ENCODE results near the gene POLN. TPM values are rescaled to one million over a fixed set of nuclear protein-coding genes. Genes with fewer than 3 reads are reported as not detected.

The POLN gene
- total RNA-seq, 1 donor from 2014 or later: 0.21 TPM

- H3K27me3 ChIP-seq: no peaks in the 10 kb centered on the region
- no peak overlapping the region for H3K4me3 ChIP-seq
- intact Hi-C loops (cut with DNase I): no loop called here
- H3K27ac ChIP-seq: no peak overlapping the region
- no peaks in the 10 kb centered on the region for H3K4me1 ChIP-seq
- TF ChIP-seq, protein P1, sequence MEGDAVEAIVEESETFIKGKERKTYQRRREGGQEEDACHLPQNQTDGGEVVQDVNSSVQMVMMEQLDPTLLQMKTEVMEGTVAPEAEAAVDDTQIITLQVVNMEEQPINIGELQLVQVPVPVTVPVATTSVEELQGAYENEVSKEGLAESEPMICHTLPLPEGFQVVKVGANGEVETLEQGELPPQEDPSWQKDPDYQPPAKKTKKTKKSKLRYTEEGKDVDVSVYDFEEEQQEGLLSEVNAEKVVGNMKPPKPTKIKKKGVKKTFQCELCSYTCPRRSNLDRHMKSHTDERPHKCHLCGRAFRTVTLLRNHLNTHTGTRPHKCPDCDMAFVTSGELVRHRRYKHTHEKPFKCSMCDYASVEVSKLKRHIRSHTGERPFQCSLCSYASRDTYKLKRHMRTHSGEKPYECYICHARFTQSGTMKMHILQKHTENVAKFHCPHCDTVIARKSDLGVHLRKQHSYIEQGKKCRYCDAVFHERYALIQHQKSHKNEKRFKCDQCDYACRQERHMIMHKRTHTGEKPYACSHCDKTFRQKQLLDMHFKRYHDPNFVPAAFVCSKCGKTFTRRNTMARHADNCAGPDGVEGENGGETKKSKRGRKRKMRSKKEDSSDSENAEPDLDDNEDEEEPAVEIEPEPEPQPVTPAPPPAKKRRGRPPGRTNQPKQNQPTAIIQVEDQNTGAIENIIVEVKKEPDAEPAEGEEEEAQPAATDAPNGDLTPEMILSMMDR (IDR thresholded peaks at IDR 0.05): no peak
- H3K36me3 ChIP-seq: no peaks in the 10 kb centered on the region
- no peaks in the 10 kb centered on the region for H3K9me3 ChIP-seq
- DNase-seq (ENCODE audit: low spot score in 2 of 2): peak in 1 of 2 donors; percentile 49
These were observed 46.2 kb upstream of the POLN start for GRCh38 chr4:2288051-2288541.

DNA sequence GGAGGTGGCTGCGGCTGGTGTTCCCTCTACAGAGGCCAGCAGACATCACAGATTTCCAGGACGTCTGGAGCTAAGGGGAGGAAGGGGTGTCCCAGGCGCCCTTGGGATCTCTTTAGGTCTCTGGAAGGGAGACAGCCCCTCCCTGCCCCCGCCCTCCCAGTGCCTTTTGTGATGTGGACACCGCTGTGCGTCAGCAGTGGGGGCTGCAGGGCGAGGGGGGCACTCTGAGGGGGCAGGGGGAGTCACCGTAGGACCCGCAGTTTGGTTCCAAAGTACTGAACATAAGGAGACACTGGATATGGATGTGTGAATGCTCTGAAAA is 45.6 kb upstream of the POLN start:
- Histone ChIP-seq H3K27me3 (no peaks in the 10 kb centered on the region), H3K36me3 (no peaks in the 10 kb centered on the region), H3K4me1 (no peaks in the 10 kb centered on the region), H3K27ac (no peak overlapping the region), H3K4me3 (no peak overlapping the region), H3K9me3 (no peaks in the 10 kb centered on the region)
- DNase-seq (ENCODE audit: low spot score in 2 of 2): peak in 1 of 2 donors; percentile 41
- intact Hi-C loops (cut with DNase I): no loop called here
- TF ChIP-seq, protein P1 (IDR thresholded peaks at IDR 0.05): no peak

GRCh38 chr4:2286904-2287593 is 45.1 kb upstream of the POLN start:
- H3K27me3 ChIP-seq: no peaks in the 10 kb centered on the region
- H3K4me3 ChIP-seq: no peak overlapping the region
- no peaks in the 10 kb centered on the region for H3K9me3 ChIP-seq
- intact Hi-C loops (cut with DNase I): no loop called here
- no peak overlapping the region for H3K27ac ChIP-seq
- peak in 1 of 2 donors; percentile 44 for DNase-seq (ENCODE audit: low spot score in 2 of 2)
- no peaks in the 10 kb centered on the region for H3K36me3 ChIP-seq
- no peaks in the 10 kb centered on the region for H3K4me1 ChIP-seq
- TF ChIP-seq, protein P1 (IDR thresholded peaks at IDR 0.05): no peak

GRCh38 chr4:2285613-2286381 is 43.9 kb upstream of the POLN start:
- Histone ChIP-seq H3K9me3 (no peaks in the 10 kb centered on the region), H3K4me3 (no peak overlapping the region), H3K36me3 (no peaks in the 10 kb centered on the region), H3K27ac (no peak overlapping the region), H3K27me3 (no peaks in the 10 kb centered on the region), H3K4me1 (no peaks in the 10 kb centered on the region)
- TF ChIP-seq, protein P1 (IDR thresholded peaks at IDR 0.05): no peak
- intact Hi-C loops (cut with DNase I): no loop called here
- peak in 1 of 2 donors; percentile 59 for DNase-seq (ENCODE audit: low spot score in 2 of 2)

GRCh38 chr4:2284934-2285612 is 43.2 kb upstream of the POLN start:
- H3K27me3 ChIP-seq: no peaks in the 10 kb centered on the region
- intact Hi-C loops (cut with DNase I): no loop called here
- no peaks in the 10 kb centered on the region for H3K9me3 ChIP-seq
- DNase-seq (ENCODE audit: low spot score in 2 of 2): peak; percentile 3 to 41
- H3K27ac ChIP-seq: no peak overlapping the region
- TF ChIP-seq, protein P1 (IDR thresholded peaks at IDR 0.05): no peak
- H3K4me1 ChIP-seq: no peaks in the 10 kb centered on the region
- no peaks in the 10 kb centered on the region for H3K36me3 ChIP-seq
- H3K4me3 ChIP-seq: no peak overlapping the region

Measured in ascending aorta (tissue), 2 donors.